Aorta (tissue), 5 donors: ENCODE results near the gene GP9. TPM values are rescaled to one million over a fixed set of nuclear protein-coding genes. Genes with fewer than 3 reads are reported as not detected.
"Not testable (repeated sequence)": the region's sequence is repeated elsewhere in the genome, so short reads cannot be mapped to it uniquely, and the experiment has no call there.

Experiments
- ATAC-seq: fragments of 200-7000 bp; cut with Tn5 transposase; one replicate; pipeline ENCODE4 v1.9.1; 2022; ENCODE audit warnings: moderate library complexity; ENCODE audit not compliant: low FRiP score
- DNase-seq, 2 donors: peaks; one replicate each; pipeline ENCODE4 v3.0.0-alpha.2; 2020
- H3K27ac ChIP-seq, 2 donors: one replicate each; pipeline ENCODE4 v1.5.1; 2013; ENCODE audit warnings: low read length in 2 of 2, mild to moderate bottlenecking in 2 of 2, moderate library complexity in 2 of 2, control low read depth in 1 of 2, inconsistent platforms in 1 of 2, low read depth in 1 of 2
- H3K27me3 ChIP-seq, 2 donors: one replicate each; pipeline ENCODE4 v1.6.1; 2013; ENCODE audit warnings: control low read depth in 1 of 2, low read length in 1 of 2, mild to moderate bottlenecking in 1 of 2, moderate library complexity in 1 of 2; ENCODE audit not compliant: insufficient read depth in 2 of 2, control insufficient read depth in 1 of 2
- H3K36me3 ChIP-seq, 2 donors: one replicate each; pipeline ENCODE4 v1.6.1; 2013; ENCODE audit warnings: control low read depth in 1 of 2, low read length in 1 of 2, mild to moderate bottlenecking in 1 of 2; ENCODE audit not compliant: insufficient read depth in 2 of 2, control insufficient read depth in 1 of 2
- H3K4me1 ChIP-seq, 2 donors: one replicate each; pipeline ENCODE4 v1.6.1; 2013; ENCODE audit warnings: low read length in 2 of 2, control low read depth in 1 of 2, mild to moderate bottlenecking in 1 of 2, moderate library complexity in 1 of 2; ENCODE audit not compliant: insufficient read depth in 2 of 2, control insufficient read depth in 1 of 2
- H3K4me3 ChIP-seq, 2 donors: one replicate each; pipeline ENCODE4 v1.5.1; 2013; ENCODE audit warnings: low read length in 2 of 2, control low read depth in 1 of 2, mild to moderate bottlenecking in 1 of 2
- H3K9me3 ChIP-seq: one replicate; pipeline ENCODE4 v1.6.1; 2013; ENCODE audit warnings: mild to moderate bottlenecking, low read length; ENCODE audit not compliant: control insufficient read depth
- WGBS, 2 donors: extraction: QIAGEN DNeasy Blood & Tissue Kit; methylation state at CpG; one replicate each; pipeline ENCODE4 v1.1.7; 2013; 5-methylcytosine and 5-hydroxymethylcytosine counted together
- intact Hi-C, 2 donors: fragments of 100-400 bp; cut with DNase I; formaldehyde crosslinking; loops; one replicate each; pipeline versions ENCODE4 v1.14.2 to v1.15.0; 2022
- polyA plus RNA-seq, 2 donors: library from polyadenylated mRNA; stranded (reverse); fragments of 200-250 nt; gene quantifications; one replicate each; pipeline ENCODE4 v1.2.3, GENCODE V29; 2013
- total RNA-seq, 2 donors: library from RNA; stranded (reverse); fragmentation: NEBNext Ultra II Directional; extraction: Animal tissue kit (Norgen Biotek cat#: 25700); gene quantifications; one replicate each; pipeline ENCODE4 v1.2.1, GENCODE V29; 2021
- donor health status: healthy with polysubstance abuse.
- donor health status: Bipolar disorder and iron deficiency.
- donor health status: DM: no; HTN: no; CAD: no.
- donor health status: DM: no; HTN: no; CAD: no.
- donor health status: DM: yes; HTN: yes; CAD: no.

GP9 gene
- total and polyA plus RNA-seq, 4 donors = not detected

- DNase-seq (peak in 1 of 2 donors; percentile 61), ATAC-seq (no peak)
- Histone ChIP-seq H3K4me3 (no peak overlapping the region), H3K4me1 (no peaks in the 10 kb centered on the region), H3K27me3 (no peaks in the 10 kb centered on the region), H3K27ac (no peak overlapping the region), H3K36me3 (no peaks in the 10 kb centered on the region), H3K9me3 (no peaks in the 10 kb centered on the region)
- intact Hi-C loops = no loop called here
- WGBS, 2 donors = 94 to 97% methylated on average over 10 of the region's 10 CpGs
These were observed 2.6 kb downstream of the GP9 start for GRCh38 chr3:129063091-129063640.

DNA sequence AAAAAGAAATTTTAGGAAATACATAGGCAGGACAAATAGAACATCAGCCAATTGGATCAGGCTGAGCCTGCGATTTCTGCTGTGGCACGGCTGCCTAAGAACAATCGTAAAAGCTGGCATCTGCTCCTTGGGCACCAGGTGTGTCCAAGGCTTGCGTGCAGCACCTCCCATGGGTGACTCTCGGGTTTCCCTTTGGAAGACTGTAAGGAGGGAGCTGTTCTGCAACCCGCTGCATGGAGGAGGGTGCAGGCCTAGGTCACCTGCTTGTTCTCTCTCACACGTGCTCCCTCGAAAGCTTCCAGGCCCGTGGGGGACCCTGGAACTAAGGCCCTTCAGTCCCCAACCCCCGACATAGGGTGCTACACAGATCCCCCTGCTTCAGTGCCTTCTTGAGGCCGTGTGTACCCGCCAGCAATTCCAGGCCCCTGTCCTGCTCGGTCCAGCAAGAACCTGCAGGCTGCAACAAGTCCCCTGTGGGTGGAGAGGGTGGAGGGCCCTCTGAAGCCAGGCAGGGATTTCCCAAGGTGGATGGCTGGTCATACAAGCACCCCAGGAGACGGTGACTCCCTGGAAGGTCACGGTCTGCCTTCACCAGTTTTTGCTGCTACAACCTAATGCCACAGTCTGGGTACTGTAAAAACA is 3.4 kb downstream of the GP9 start:
- ATAC-seq = no peak
- intact Hi-C loops = no loop called here
- 94% methylated on average over 15 of the region's 15 CpGs for WGBS, 2 donors
- no peak overlapping the region for H3K27ac ChIP-seq
- H3K27me3 ChIP-seq = no peaks in the 10 kb centered on the region
- no peak overlapping the region for H3K4me3 ChIP-seq
- H3K36me3 ChIP-seq = no peaks in the 10 kb centered on the region
- H3K4me1 ChIP-seq = no peaks in the 10 kb centered on the region
- no peaks in the 10 kb centered on the region for H3K9me3 ChIP-seq
- DNase-seq = peak in 1 of 2 donors; percentile 54

- 89 to 94% methylated on average over 14 of the region's 14 CpGs for WGBS, 2 donors
- Histone ChIP-seq H3K4me3 (no peak overlapping the region), H3K9me3 (no peaks in the 10 kb centered on the region), H3K27ac (no peak overlapping the region), H3K27me3 (no peaks in the 10 kb centered on the region), H3K4me1 (no peaks in the 10 kb centered on the region), H3K36me3 (no peaks in the 10 kb centered on the region)
- ATAC-seq = no peak
- peak; percentile 23 to 59 for DNase-seq
- intact Hi-C loops = no loop called here
These were observed 4.6 kb downstream of the GP9 start for GRCh38 chr3:129065016-129065719.

DNA sequence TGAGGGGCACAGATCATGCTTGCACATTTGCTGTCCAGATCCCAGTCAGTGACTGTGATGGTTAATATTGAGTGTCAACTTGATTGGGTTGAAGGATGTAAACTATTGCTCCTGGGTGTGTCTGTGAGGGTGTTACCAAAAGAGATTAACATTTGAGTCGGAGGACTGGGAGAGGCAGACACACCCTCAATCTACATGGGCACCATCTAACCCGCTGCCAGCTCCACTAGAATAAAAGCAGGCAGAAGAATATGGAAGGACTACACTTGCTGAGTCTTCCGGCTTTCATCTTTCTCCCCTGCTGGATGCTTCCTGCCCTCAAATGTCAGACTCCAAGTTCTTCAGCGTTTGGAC is 5.1 kb downstream of the GP9 start:
- H3K4me3 ChIP-seq = no peak overlapping the region
- no peaks in the 10 kb centered on the region for H3K36me3 ChIP-seq
- no peaks in the 10 kb centered on the region for H3K27me3 ChIP-seq
- H3K4me1 ChIP-seq = no peaks in the 10 kb centered on the region
- no peak for ATAC-seq
- H3K27ac ChIP-seq = no peak overlapping the region
- intact Hi-C loops = no loop called here
- no peak for DNase-seq
- WGBS, 2 donors = 88 to 92% methylated on average over 4 of the region's 4 CpGs
- H3K9me3 ChIP-seq = no peaks in the 10 kb centered on the region

DNA sequence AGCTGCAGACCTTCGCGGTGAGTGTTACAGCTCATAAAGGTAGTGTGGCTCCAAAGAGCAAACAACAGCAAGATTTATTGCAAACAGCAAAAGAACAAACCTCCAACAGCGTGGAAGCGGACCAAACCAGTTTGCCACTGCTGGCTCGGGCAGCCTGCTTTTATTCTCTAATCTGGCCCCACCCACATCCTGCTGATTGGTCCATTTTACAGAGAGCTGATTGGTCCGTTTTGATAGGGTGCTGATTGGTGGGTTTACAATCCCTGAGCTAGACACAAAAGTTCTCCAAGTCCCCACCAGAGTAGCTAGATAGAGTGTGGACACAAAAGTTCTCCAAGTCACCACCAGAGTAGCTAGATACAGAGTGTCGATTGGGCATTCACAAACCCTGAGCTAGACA is 7.1 kb downstream of the GP9 start:
- intact Hi-C loops, H3K9me3 ChIP-seq, H3K36me3 ChIP-seq, H3K4me1 ChIP-seq, H3K27ac ChIP-seq, ATAC-seq, H3K4me3 ChIP-seq, H3K27me3 ChIP-seq: not testable (repeated sequence)
- 93 to 94% methylated on average over 7 of the region's 7 CpGs for WGBS, 2 donors
- DNase-seq = peak; percentile 18 to 20

GRCh38 chr3:129068291-129068886 is 7.8 kb downstream of the GP9 start:
- intact Hi-C loops = no loop called here
- no peak overlapping the region for H3K4me3 ChIP-seq
- peak in 1 of 2 donors; percentile 55 for DNase-seq
- no peaks in the 10 kb centered on the region for H3K27me3 ChIP-seq
- no peak for ATAC-seq
- no peak overlapping the region for H3K27ac ChIP-seq
- H3K36me3 ChIP-seq = no peaks in the 10 kb centered on the region
- 17 to 25% methylated on average over 38 to 44 of the region's 44 CpGs for whole genome bisulfite sequencing, 2 donors
- no peaks in the 10 kb centered on the region for H3K4me1 ChIP-seq
- H3K9me3 ChIP-seq = no peaks in the 10 kb centered on the region

GRCh38 chr3:129069313-129070085 is 8.9 kb downstream of the GP9 start:
- H3K4me3 ChIP-seq, H3K4me1 ChIP-seq, ATAC-seq, H3K36me3 ChIP-seq, H3K27ac ChIP-seq, H3K9me3 ChIP-seq, H3K27me3 ChIP-seq, intact Hi-C loops: not testable (repeated sequence)
- WGBS, 2 donors = 68 to 78% methylated on average over 13 of the region's 13 CpGs
- peak in 1 of 2 donors; percentile 14 for DNase-seq

GRCh38 chr3:129070086-129070885 is 9.7 kb downstream of the GP9 start:
- Histone ChIP-seq H3K27me3 (no peaks in the 10 kb centered on the region), H3K36me3 (no peaks in the 10 kb centered on the region), H3K27ac (no peak overlapping the region), H3K4me3 (no peak overlapping the region), H3K4me1 (no peaks in the 10 kb centered on the region), H3K9me3 (no peaks in the 10 kb centered on the region)
- WGBS, 2 donors = 84 to 87% methylated on average over 8 of the region's 8 CpGs
- DNase-seq (peak in 1 of 2 donors; percentile 19), ATAC-seq (no peak)
- intact Hi-C loops = no loop called here
